ENCODE data around the gene VGF. TPM values are rescaled to one million over a fixed set of nuclear protein-coding genes. Genes with fewer than 3 reads are reported as not detected.

Gene VGF
- total RNA-seq, 1 donor from 2014 or later: 4.2 TPM

DNA sequence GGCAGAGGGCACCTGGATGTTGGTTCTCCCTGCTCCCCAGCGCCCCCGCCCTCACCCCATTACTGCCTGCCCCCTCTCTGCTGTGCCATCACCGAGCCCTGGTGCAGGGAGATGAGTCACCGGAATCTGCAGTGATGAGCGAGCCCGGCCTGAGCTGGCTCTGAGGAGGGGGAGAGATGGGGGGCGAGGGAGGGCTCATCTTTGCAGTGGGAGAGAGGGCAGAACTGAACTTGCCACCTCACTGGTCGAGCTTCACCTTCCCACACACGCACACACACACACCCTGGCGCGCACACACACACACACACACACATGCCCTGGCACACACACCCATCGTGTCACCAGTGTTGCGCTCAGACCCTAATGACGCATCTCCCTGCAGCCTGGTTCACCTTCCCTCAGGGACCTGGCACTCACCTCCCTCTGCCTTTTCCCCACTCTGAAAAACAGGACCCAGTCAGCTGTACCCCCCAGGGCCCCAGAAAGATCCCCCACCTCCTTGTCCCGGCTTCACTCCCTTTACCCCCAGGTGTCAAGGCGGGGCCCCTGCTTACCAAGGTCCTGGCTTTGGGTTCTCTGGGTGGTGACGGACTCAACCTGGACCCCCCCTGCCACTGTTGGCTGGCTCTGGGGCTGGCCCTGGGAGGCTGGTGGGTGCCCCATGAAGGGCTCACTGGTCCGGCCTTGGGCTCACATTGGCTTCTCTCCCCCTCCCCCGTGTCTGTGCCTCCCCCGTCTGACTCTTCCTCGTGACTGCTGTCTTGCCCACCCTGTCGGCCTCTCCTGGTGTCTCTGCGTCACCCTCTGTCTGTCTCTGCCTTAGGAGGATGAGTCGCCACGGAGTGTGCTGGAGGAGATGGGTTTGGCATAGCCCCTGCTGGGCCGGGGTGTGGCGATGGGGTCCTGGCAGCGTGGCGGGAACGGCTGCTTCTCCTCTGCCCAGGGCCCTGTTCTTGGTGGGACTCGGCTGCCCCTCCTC, 5.4 kb downstream of the VGF start:
- H3K4me1 Mint-ChIP-seq (ENCODE audit: unreplicated experiment): peaks cover 13% of the 10 kb centered on the region
- no peak overlapping the region for H3K4me3 Mint-ChIP-seq
- H3K36me3 Mint-ChIP-seq: peaks cover 10% of the 10 kb centered on the region
- H3K27me3 Mint-ChIP-seq: peaks cover 10% of the 10 kb centered on the region
- no peak for DNase-seq (ENCODE audit: extremely low spot score, unreplicated experiment)
- no peaks in the 10 kb centered on the region for H3K9me3 Mint-ChIP-seq
- H3K27ac Mint-ChIP-seq: no peak overlapping the region
- TF ChIP-seq, protein P1, sequence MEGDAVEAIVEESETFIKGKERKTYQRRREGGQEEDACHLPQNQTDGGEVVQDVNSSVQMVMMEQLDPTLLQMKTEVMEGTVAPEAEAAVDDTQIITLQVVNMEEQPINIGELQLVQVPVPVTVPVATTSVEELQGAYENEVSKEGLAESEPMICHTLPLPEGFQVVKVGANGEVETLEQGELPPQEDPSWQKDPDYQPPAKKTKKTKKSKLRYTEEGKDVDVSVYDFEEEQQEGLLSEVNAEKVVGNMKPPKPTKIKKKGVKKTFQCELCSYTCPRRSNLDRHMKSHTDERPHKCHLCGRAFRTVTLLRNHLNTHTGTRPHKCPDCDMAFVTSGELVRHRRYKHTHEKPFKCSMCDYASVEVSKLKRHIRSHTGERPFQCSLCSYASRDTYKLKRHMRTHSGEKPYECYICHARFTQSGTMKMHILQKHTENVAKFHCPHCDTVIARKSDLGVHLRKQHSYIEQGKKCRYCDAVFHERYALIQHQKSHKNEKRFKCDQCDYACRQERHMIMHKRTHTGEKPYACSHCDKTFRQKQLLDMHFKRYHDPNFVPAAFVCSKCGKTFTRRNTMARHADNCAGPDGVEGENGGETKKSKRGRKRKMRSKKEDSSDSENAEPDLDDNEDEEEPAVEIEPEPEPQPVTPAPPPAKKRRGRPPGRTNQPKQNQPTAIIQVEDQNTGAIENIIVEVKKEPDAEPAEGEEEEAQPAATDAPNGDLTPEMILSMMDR (conservative IDR thresholded peaks at IDR 0.05): no peak

DNA sequence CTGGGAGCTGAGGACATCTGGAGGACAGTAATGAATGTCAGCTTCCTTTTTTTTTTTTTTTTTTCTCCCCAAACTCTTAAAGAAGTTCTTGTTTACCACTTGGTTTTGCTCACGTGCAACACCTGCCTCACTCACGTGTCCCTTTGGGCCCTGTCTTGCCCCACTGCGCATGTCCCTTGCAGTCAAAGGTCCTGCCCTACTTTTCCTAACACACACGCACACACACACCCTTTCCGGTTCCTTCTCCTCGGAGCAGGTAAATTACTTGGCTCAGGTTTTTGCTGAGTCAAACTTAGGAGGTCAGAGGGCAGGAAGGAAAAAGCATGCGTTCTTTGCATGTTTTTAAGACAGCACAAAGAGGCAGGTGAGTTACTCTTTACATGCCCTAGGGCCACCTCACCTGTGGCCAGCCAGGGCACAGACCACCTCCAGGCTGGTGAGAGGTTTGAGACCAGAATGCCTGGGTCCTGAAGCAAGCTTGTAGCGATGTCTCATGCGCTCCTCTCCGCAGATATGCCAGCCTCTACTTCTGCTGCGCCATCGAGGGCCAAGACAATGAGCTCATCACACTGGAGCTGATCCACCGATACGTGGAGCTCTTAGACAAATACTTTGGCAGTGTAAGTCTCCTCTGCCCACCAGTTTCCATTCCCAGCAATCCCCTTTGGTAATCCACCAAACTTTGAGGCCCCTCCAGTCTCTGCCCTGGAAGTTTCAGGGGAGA, 8.3 kb downstream of the VGF start:
- peak overlapping the region; percentile 88 for H3K27ac Mint-ChIP-seq
- no peaks in the 10 kb centered on the region for H3K9me3 Mint-ChIP-seq
- TF ChIP-seq, protein P1 (conservative IDR thresholded peaks at IDR 0.05): no peak
- H3K36me3 Mint-ChIP-seq: peaks cover 10% of the 10 kb centered on the region
- H3K4me1 Mint-ChIP-seq (ENCODE audit: unreplicated experiment): peaks cover 17% of the 10 kb centered on the region
- DNase-seq (ENCODE audit: extremely low spot score, unreplicated experiment): no peak
- H3K27me3 Mint-ChIP-seq: peaks cover 3% of the 10 kb centered on the region
- H3K4me3 Mint-ChIP-seq: peak overlapping the region; percentile 81

DNA sequence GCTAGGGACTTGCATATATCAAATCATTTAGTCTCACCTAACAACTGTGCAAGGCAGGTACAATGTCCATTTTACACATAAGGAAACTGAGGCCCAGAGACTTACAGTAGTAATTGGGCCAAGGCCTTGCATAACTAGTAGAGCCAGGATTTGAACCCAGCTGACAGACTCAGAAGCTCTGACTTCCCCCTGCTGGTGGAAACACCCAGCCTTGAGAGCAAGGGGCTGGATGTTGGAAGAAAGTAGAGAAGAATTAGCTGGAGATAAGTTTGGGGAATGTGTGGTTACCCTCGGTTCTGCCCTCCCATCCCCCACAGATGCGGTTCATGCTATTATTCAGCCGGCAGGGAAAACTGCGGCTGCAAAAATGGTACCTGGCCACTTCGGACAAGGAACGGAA, 9.1 kb downstream of the VGF start:
- Mint-ChIP-seq H3K36me3 (peaks cover 10% of the 10 kb centered on the region), H3K4me1 (ENCODE audit: unreplicated experiment) (peaks cover 13% of the 10 kb centered on the region), H3K27ac (peak overlapping the region; percentile 88), H3K4me3 (peak overlapping the region; percentile 81), H3K27me3 (peaks cover 3% of the 10 kb centered on the region), H3K9me3 (no peaks in the 10 kb centered on the region)
- DNase-seq (ENCODE audit: extremely low spot score, unreplicated experiment): no peak
- TF ChIP-seq, protein P1 (conservative IDR thresholded peaks at IDR 0.05): peak; percentile 44

DNA sequence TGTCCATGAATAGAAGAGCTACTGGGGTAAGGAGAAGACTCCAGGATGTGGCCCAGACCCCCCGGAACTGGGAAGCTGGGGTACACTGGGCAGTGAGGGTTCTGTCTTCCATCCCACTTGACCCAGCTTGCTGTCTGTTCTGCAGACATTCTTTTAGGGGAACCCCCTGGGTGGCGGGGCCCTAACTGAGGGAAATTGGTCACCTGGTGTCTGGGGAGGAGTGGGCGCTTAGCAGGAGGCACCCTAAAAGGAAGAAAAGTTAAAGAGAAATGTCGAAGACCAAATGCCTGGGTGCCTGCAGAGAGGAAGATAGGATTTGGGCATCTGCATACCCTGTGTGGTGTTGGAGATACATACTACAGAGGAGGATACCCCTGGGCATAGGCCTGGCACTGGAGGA, 10.1 kb downstream of the VGF start:
- peaks cover 3% of the 10 kb centered on the region for H3K27me3 Mint-ChIP-seq
- peaks cover 10% of the 10 kb centered on the region for H3K36me3 Mint-ChIP-seq
- H3K4me1 Mint-ChIP-seq (ENCODE audit: unreplicated experiment): peaks cover 11% of the 10 kb centered on the region
- DNase-seq (ENCODE audit: extremely low spot score, unreplicated experiment): no peak
- peak overlapping the region; percentile 88 for H3K4me3 Mint-ChIP-seq
- H3K27ac Mint-ChIP-seq: peak overlapping the region; percentile 78
- TF ChIP-seq, protein P1 (conservative IDR thresholded peaks at IDR 0.05): no peak
- no peaks in the 10 kb centered on the region for H3K9me3 Mint-ChIP-seq

DNA sequence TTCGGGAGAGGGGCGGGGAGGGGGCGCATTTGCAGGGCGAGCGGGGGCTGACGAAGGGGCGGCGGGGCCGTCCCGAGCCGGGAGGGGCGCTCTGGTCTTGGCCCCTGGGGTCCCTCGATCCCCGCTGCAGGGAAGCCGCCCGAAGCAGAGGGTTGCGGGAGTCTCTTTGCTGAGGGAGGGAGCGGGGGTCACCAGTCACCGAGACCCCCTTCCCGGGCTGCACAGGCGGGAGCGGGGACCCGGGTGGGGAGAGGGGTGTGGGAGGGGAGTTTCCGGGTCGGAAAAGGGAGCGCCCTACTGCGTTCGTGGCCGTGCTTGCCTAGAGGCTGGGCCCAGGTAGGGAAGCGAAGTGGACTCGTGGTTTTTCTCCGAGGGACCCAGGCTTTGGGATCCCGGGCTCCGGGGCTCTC, 10.7 kb downstream of the VGF start:
- DNase-seq (ENCODE audit: extremely low spot score, unreplicated experiment): no peak
- peaks cover 11% of the 10 kb centered on the region for H3K4me1 Mint-ChIP-seq (ENCODE audit: unreplicated experiment)
- H3K27me3 Mint-ChIP-seq: peaks cover 5% of the 10 kb centered on the region
- H3K27ac Mint-ChIP-seq: peak overlapping the region; percentile 78
- no peaks in the 10 kb centered on the region for H3K9me3 Mint-ChIP-seq
- TF ChIP-seq, protein P1 (conservative IDR thresholded peaks at IDR 0.05): no peak
- peaks cover 10% of the 10 kb centered on the region for H3K36me3 Mint-ChIP-seq
- peak overlapping the region; percentile 88 for H3K4me3 Mint-ChIP-seq
